ENCODE measurements around the gene MLF1.

DNA sequence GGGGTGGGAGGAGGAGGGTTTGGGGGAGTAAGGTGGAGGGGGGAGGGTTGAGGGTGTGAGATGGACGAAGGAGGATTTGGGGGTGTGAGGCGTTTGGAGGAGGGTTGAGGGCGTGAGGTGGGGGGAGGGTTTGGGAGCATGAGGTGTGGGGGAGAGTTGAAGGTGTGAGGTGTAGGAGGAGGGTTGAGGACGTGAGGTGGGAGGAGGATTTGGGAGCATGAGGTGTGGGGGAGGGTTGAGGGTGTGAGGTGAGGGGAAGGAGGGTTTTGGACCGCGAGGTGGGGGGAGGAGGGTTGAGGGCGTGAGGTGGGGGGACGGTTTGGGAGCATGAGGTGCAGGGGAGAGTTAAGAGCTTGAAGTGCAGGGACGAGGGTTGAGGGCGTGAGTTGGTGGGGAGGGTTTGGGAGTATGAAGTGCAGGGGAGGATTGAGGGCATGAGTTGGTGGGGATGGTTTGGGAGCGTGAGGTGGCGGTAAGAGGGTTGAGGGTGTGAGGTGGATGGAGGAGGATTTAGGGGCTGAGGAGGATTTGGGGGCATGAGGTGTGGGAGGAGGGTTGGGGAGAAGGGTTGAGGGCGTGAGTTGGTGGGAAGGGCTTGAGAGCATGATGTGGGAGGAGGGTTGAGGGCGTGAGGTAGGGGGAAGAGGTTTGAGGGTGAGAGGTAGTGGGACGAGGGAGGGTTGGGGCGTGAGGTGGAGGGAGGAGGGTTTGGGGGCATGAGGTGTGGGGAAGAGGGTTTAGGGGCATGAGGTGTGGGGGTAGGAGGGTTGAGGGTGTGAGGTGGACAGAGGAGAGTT lies 1.2 kb downstream of the MLF1 start:
- TF ChIP-seq, protein P1, sequence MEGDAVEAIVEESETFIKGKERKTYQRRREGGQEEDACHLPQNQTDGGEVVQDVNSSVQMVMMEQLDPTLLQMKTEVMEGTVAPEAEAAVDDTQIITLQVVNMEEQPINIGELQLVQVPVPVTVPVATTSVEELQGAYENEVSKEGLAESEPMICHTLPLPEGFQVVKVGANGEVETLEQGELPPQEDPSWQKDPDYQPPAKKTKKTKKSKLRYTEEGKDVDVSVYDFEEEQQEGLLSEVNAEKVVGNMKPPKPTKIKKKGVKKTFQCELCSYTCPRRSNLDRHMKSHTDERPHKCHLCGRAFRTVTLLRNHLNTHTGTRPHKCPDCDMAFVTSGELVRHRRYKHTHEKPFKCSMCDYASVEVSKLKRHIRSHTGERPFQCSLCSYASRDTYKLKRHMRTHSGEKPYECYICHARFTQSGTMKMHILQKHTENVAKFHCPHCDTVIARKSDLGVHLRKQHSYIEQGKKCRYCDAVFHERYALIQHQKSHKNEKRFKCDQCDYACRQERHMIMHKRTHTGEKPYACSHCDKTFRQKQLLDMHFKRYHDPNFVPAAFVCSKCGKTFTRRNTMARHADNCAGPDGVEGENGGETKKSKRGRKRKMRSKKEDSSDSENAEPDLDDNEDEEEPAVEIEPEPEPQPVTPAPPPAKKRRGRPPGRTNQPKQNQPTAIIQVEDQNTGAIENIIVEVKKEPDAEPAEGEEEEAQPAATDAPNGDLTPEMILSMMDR (IDR thresholded peaks at IDR 0.05), result no peak
- TF ChIP-seq POLR2A (IDR thresholded peaks at IDR 0.05), result no peak
